ENCODE results near the gene SCARF1.

SCARF1 gene

DNA sequence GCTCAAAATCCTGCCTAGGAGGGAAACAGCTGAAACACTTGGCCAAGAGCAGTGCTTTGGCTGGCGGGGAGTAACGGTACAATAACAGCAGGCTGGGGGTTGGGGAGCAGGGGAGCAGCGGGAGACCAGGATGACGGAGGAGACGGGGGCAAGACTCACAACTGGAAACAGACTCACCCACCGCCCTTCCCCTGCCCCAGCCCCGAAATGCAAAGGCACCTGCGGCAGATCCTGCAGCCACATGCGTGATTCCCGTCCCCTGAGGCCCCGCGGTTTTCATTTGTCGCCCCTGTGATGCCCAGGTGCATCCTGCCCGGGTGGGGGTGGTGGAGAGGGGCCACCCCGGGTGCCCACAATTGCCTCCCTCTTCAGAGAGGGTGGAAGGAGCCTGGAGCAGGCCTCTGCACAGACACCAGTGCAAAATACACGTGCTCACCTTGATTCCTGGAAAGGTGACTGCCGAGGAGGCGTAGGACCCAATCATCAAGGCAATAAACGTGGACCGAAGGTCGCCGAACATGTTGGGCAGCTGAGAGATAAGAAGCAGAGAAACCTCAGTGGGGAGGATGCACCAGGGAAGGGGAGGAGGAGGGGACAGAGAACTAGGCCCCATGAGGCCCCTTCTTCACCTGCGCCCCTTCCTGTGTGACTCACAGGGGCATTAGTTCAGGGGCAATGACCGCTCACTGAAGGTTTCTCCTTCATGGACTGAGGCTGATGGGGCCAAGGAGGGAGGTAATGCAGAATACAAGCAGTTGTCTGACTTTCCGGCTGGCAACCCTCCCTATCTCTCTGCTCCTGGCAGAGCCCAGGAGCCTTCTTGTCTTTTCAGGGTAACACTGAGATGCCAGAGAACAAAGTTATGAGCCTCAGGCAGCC is 52.5 kb downstream of the SCARF1 start:
- peak; percentile 55 to 57 for ATAC-seq

DNA sequence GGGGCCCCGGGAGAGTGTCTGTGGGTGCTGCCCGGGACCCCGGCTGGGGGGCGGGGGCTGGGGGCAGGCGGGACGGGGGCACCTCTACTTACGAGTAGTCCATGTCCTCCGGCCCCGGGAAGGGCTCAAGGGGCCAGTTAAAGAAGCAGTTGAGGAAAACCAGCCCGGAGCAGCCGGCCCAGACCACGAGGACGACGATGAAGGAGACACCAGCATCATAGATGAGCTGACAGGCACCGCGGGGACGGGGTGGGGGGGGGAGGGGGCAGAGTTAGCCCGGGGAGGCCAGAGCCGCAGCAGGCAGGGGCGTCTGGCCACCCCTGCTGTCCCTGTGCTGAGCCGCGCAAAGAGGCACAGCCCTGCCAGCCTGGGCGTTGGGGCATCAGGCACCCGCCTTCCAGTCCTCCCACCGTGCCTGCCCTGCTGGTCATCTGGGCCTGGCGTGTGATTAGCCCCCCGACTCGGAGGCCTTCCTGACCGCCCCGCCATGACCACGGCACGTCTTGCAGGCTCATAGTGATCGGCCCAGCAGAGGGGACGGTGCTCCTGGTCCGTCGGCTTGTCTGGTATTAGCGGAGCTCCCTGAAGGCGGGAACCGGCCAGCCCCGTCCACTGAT is 54.0 kb downstream of the SCARF1 start:
- no peak for ATAC-seq

DNA sequence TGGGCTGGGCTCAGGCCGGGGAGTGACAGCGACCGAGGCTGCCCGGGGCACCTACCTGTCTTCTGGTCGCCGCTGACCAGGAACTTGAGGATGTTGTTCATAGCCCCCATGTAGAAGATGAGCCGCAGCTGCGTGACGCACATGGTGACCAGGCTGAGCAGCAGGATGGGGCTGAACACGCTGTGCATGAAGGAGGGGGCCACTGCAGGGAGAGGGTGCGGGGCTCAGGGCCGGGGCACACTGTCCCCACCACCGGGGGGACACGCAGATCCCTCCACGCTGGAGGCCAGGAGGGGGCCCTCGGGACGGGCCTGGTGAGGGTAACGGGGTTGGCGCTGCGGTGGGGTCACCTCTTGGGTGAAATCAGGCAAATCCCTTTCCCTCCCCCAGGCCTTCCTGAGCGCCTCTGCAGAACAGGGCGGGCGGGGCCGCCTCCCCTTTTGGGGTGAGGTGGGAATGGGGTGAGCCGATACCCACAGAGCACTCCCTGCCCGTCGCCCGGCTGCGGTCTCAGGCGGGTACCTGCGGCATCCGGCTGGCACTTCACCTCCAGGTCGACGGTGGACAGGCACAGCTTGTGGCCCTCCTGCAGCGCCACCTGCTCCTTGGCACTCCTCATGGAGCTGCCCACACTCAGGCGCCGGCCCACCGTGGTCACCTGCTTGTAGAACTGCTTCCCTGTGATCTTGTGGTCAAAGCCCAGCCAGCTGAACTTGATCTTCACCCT is 54.6 kb downstream of the SCARF1 start:
- no peak for ATAC-seq

DNA sequence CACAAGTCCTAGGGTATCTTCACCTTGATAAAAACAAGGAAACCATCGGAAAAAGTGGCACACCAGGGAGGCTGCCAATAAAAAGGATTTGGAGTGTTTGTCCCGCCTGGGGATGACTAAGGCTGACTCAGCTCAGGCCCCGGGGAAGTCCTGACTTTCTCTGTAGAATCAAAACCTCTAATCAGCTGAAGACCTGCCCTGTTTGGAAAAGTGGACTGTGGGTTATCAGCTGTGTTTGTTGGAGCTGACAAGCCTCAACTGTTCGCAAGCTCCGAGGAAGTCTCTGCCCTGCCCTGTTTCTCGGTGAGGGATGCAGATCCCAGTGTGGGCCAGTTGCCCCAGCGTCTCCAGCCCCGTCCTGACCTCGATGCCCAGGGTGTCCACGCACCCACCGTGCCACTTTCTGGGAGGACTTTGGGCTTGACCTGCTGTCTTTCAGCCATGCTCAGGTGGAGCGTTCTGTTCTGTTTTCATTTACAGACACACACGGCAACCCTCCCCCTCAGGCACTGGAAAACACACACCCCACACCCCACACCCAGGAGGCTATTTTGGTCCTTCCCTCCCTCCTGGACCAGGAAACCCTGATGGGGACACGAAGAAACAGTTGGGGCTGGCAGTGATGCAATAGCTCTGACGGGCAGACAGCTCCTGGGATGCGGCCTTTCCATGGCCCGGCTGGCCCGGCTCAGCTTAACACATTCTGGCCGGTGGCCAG is 55.3 kb downstream of the SCARF1 start:
- ATAC-seq: peak; percentile 29 to 52

DNA sequence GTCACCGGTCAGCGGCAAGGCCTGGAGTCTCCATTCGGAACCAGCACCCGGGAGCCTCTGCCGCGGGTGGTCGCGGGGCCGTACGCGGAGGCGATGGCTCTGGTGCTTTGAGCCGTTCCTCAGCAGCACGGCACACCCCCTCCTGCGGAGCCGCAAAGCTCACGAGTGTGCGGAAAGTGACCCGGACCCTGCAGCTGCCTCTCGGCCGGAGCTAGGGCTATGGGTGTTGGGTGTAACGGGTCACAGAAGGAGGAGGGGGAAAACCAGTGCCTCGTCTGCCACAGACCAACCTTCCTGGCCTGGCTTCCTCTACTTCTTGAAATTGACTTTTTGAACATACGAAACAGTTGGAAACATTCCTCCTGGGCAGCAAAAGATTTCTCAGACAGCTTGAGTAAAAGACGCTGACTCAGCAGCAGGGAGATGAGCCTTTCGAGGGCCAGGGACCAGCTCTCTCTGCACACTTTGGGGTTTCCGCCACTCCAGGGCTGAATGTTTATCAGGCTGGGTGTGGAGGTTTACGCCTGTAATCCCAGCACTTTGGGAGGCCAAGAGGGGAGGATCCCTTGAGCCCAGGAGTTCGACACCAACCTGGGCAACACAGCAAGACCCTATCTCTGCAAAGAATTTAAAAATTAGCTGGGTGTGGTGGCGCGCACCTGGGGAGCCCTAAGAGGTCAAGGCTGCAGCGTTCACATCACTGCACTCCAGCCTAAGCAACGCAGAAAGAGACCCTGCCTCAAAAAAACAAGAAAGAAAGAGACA is 56.5 kb downstream of the SCARF1 start:
- no peak for ATAC-seq

DNA sequence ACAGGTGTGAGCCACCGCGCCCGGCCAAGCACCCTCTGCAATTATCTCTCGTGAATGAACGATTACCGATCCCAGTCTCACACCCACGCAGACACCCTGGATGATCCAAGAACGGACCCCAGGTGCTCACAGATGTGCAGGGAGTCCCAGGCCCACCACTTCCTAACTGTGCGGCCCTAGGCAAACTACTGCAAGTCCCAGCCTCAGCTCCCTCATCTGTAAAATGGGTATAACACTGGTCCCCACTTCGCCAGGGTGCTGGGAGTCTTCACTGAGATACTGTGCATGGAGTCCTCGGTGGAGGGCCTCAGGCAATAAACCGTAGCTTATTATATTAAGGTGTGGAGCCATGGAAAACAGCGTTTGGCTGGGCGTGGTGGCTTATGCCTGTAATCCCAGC is 61.4 kb downstream of the SCARF1 start:
- no peak for ATAC-seq
